Right lobe of liver (tissue), 4 donors: ENCODE data around the gene DCP2.

ENCODE experiments used
- CTCF ChIP-seq, 4 donors: fragments of 200-600 bp in 3 of 4; fragments of 450-650 bp in 1 of 4; IDR thresholded peaks; one replicate each; pipeline versions ENCODE4 v1.5.1 to v1.8.0; 2016 to 2022; ENCODE audit warnings: antibody characterized with exemption in 4 of 4, mild to moderate bottlenecking in 2 of 4
- POLR2A ChIP-seq: fragments of 450-650 bp; IDR thresholded peaks from one replicate; pipeline ENCODE4 v1.6.1; 2017; ENCODE audit warnings: antibody characterized with exemption, mild to moderate bottlenecking
- donor health status: DM: no; HTN: no; CAD: no.
- donor health status: DM: no; HTN: no; CAD: no.
- donor health status: DM: no; HTN: yes; CAD: no.

- TF ChIP-seq CTCF (IDR thresholded peaks at IDR 0.05), result no peak
- no peak for TF ChIP-seq POLR2A
Observed at GRCh38 chr5:113031104-113031503, 54.5 kb downstream of the DCP2 start.
